Measurements from ENCODE around the gene MARF1. TPM values are rescaled to one million over a fixed set of nuclear protein-coding genes. Genes with fewer than 3 reads are reported as not detected.
"Not testable (repeated sequence)": the region's sequence is repeated elsewhere in the genome, so short reads cannot be mapped to it uniquely, and the experiment has no call there.

Gene MARF1, protein sequence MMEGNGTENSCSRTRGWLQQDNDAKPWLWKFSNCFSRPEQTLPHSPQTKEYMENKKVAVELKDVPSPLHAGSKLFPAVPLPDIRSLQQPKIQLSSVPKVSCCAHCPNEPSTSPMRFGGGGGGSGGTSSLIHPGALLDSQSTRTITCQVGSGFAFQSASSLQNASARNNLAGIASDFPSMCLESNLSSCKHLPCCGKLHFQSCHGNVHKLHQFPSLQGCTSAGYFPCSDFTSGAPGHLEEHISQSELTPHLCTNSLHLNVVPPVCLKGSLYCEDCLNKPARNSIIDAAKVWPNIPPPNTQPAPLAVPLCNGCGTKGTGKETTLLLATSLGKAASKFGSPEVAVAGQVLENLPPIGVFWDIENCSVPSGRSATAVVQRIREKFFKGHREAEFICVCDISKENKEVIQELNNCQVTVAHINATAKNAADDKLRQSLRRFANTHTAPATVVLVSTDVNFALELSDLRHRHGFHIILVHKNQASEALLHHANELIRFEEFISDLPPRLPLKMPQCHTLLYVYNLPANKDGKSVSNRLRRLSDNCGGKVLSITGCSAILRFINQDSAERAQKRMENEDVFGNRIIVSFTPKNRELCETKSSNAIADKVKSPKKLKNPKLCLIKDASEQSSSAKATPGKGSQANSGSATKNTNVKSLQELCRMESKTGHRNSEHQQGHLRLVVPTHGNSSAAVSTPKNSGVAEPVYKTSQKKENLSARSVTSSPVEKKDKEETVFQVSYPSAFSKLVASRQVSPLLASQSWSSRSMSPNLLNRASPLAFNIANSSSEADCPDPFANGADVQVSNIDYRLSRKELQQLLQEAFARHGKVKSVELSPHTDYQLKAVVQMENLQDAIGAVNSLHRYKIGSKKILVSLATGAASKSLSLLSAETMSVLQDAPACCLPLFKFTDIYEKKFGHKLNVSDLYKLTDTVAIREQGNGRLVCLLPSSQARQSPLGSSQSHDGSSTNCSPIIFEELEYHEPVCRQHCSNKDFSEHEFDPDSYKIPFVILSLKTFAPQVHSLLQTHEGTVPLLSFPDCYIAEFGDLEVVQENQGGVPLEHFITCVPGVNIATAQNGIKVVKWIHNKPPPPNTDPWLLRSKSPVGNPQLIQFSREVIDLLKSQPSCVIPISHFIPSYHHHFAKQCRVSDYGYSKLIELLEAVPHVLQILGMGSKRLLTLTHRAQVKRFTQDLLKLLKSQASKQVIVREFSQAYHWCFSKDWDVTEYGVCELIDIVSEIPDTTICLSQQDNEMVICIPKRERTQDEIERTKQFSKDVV (N-terminal part only)
- 58.8 and 58.9 TPM in 2 replicates for total RNA-seq

DNA sequence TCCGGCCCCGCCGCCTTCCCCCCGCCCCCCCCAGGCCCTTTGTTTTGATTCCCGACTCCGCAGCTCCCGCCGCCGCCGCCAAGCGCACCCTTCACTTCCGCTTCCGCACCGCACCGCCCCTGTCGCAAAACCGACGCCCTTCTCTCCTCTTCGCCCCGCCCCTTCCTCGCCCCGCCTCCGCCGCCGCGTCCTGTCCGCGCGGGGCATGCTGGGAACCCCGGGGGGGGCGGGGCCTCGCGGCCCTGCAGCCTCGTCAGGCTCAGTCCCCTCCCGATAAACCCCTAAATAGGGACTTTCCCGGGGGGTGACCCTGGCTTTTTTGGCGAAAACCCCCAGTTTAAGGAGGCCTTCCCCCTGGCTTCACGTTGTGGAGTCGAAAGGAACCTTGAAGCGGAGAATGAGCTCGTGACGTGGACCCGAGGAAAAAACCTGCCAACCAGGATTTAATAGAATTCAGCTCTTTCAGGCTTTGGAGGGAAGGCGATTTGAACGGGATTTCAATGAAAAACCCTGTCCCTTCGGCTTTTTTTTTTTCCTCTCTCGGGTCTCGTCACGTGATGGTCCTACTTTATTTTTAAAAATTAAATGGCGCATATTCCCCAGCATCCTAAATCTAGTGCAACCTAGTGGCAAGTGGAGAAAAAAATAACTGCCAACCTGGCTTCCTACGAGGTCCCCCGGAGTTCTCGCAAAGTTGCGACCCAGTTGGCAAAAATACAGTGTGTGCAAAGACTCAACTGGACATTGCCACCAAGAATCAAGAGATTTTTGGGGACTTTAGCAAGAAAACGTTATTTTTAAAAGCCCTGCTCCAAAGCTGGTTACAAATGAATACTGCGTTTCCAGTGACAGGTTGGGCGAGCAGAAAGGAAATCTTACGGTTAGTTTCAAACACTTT, at the start of gene MARF1:
Gene MARF1, minus strand, starts transcription at position 107 of the 898 bp plus-strand sequence. CDS start 3,921 bp downstream, outside the sequence.
- intact Hi-C loops (cut with micrococcal nuclease), result loop anchor here (1.0 to 5.0 kb wide), 11 partner anchors 8 to 1011 kb away; partner anchors contain the start of genes BFAR, BMERB1, CEP20 and NTAN1
- Mint-ChIP-seq H3K36me3 (ENCODE audit: low read depth) (peaks cover 12% of the 10 kb centered on the region), H3K27me3 (ENCODE audit: insufficient read depth) (no peaks in the 10 kb centered on the region), H3K4me1 (ENCODE audit: low read depth) (peaks cover 49% of the 10 kb centered on the region), H3K4me3 (peak within 1 kb of the TSS; percentile 96), H3K9me3 (no peaks in the 10 kb centered on the region), H3K27ac (peak within 1 kb of the TSS; percentile 96)
- DNase-seq (ENCODE audit: low spot score), result peak; percentile 98

DNA sequence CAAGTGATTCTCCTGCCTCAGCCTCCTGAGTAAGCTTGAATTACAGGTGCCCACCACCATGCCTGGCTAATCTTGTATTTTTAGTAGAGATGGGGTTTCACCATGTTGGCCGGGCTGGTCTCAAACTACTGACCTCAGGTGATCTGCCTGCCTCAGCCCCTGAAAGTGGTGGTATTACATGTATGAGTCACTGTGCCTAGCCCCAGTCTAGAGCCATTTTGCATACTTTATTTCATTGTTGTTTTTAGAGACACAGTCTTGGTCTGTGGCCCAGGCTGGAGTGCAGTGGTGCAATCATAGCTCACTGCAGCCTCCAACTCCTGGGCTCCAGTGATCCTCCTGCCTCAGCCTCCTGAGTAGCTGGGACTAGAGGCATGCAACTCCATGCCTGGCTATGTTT, 49.6 kb upstream of the MARF1 start:
- DNase-seq (ENCODE audit: low spot score); H3K4me3 Mint-ChIP-seq; intact Hi-C loops (cut with micrococcal nuclease); H3K27ac Mint-ChIP-seq; H3K27me3 Mint-ChIP-seq (ENCODE audit: insufficient read depth); H3K4me1 Mint-ChIP-seq (ENCODE audit: low read depth); H3K9me3 Mint-ChIP-seq: not testable (repeated sequence)
- peaks cover 66% of the 10 kb centered on the region for H3K36me3 Mint-ChIP-seq (ENCODE audit: low read depth)

DNA sequence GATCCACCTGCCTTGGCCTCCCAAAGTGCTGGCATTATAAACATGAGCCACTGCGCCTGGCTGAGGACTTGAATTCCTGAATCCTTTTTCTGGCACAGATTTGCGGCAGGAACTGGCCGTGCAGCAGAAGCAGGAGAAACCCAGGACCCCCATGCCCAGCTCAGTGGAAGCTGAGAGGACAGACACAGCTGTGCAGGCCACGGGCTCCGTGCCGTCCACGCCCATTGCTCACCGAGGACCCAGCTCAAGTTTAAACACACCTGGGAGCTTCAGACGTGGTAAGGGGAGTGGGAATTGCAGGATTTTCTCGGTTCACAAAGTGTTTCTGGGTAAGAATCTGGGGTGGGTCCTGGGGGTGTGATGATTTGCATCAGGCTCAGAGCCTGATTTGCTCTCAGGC, 48.1 kb upstream of the MARF1 start:
- peaks cover 65% of the 10 kb centered on the region for H3K36me3 Mint-ChIP-seq (ENCODE audit: low read depth)
- H3K4me3 Mint-ChIP-seq, result no peak overlapping the region
- DNase-seq (ENCODE audit: low spot score), result no peak
- H3K27ac Mint-ChIP-seq, result no peak overlapping the region
- intact Hi-C loops (cut with micrococcal nuclease), result no loop called here
- no peaks in the 10 kb centered on the region for H3K27me3 Mint-ChIP-seq (ENCODE audit: insufficient read depth)
- H3K9me3 Mint-ChIP-seq, result no peaks in the 10 kb centered on the region
- H3K4me1 Mint-ChIP-seq (ENCODE audit: low read depth), result no peaks in the 10 kb centered on the region

DNA sequence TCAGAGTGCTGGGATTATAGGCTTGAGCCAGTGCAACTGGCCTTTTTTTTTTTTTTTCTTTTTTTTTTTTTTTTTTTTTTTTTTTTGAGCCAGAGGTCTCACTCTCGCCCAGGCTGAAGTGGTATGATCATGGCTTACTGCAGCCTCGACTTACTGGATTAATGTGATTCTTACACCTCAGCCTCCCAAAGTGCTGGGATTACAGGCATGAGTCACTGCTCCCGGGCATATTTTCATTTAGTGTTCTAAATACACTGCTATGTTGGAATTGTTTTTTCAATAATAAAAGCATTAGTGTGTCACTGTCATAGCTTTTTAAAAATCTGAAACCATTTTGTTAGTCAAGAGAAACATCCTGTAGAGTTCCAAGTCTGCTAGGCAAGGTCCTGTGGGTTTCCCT, 47.3 kb upstream of the MARF1 start:
- Mint-ChIP-seq H3K9me3 (no peaks in the 10 kb centered on the region), H3K27ac (no peak overlapping the region), H3K27me3 (ENCODE audit: insufficient read depth) (no peaks in the 10 kb centered on the region), H3K36me3 (ENCODE audit: low read depth) (peaks cover 64% of the 10 kb centered on the region), H3K4me3 (no peak overlapping the region), H3K4me1 (ENCODE audit: low read depth) (no peaks in the 10 kb centered on the region)
- intact Hi-C loops (cut with micrococcal nuclease), result no loop called here
- DNase-seq (ENCODE audit: low spot score), result no peak

DNA sequence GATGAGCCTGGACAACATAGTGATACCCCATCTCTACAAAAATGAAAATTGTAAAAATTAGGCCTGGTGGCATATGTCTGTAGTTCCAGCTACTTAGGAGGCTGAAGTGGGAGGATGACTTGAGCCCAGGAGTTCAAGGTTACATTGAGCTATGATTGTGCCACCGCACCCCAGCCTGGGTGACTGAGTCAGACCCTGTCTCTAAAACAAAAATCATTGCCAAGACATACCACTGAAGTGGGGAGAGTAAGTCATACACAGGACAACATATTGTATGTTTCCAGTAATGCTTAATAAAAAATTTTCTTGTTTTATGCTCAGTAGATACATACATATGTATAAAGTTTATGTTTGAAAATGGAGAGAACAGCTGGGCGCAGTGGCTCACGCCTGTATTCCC, 46.3 kb upstream of the MARF1 start:
- H3K4me1 Mint-ChIP-seq (ENCODE audit: low read depth), result no peaks in the 10 kb centered on the region
- intact Hi-C loops (cut with micrococcal nuclease), result no loop called here
- H3K27me3 Mint-ChIP-seq (ENCODE audit: insufficient read depth), result no peaks in the 10 kb centered on the region
- no peaks in the 10 kb centered on the region for H3K9me3 Mint-ChIP-seq
- no peak for DNase-seq (ENCODE audit: low spot score)
- H3K4me3 Mint-ChIP-seq, result no peak overlapping the region
- no peak overlapping the region for H3K27ac Mint-ChIP-seq
- peaks cover 60% of the 10 kb centered on the region for H3K36me3 Mint-ChIP-seq (ENCODE audit: low read depth)

DNA sequence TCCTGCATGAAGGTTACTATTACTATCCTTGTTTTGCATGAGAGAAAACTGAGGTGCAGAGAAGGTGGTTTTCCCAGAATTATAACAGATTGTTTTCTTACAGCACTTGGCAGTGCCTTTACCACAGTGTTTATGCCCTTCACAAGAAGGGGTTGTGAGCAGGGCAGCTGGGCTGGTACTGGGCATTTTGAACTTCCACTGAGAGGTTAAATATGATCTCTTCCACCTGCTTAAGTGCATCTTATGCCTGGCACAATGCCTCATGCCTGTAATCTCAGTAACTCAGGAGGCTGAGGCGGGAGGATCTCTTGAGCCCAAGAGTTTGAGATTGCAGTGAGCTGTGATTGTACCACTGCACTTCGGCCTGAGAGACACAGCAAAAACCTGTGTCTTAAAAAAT, 43.3 kb upstream of the MARF1 start:
- Mint-ChIP-seq H3K27ac (no peak overlapping the region), H3K4me3 (no peak overlapping the region), H3K4me1 (ENCODE audit: low read depth) (peaks cover 7% of the 10 kb centered on the region), H3K27me3 (ENCODE audit: insufficient read depth) (no peaks in the 10 kb centered on the region), H3K9me3 (no peaks in the 10 kb centered on the region), H3K36me3 (ENCODE audit: low read depth) (peaks cover 42% of the 10 kb centered on the region)
- no peak for DNase-seq (ENCODE audit: low spot score)
- intact Hi-C loops (cut with micrococcal nuclease), result no loop called here

DNA sequence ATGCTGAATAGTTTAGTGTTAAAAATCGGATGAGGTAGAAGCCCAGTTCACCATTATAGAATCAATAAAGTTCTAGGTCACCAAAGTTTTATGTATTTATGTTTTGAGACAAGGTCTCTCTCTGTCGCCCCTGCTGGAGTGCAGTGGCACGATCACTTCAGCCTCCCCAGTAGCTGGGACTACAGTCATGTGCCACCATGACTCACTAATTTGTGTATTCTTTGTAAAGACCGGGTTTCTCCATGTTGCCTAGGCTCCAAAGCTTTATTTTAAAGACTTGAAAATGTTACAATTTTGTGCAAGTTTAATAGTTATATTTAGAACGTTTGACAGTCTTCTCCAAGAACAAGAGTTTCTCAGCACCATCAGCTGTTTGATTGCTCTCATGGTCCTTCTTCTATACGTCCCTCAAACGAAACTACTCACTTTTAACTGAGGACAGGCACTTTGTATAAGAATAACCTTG, 39.2 kb upstream of the MARF1 start:
- Mint-ChIP-seq H3K4me3 (no peak overlapping the region), H3K9me3 (no peaks in the 10 kb centered on the region), H3K4me1 (ENCODE audit: low read depth) (peaks cover 12% of the 10 kb centered on the region), H3K36me3 (ENCODE audit: low read depth) (peaks cover 43% of the 10 kb centered on the region), H3K27me3 (ENCODE audit: insufficient read depth) (no peaks in the 10 kb centered on the region), H3K27ac (peak overlapping the region; percentile 19)
- DNase-seq (ENCODE audit: low spot score), result peak; percentile 25
- intact Hi-C loops (cut with micrococcal nuclease), result loop anchor here (1.0 kb wide), 1 partner anchor 39 kb away; the partner anchor contains the start of gene MARF1

DNA sequence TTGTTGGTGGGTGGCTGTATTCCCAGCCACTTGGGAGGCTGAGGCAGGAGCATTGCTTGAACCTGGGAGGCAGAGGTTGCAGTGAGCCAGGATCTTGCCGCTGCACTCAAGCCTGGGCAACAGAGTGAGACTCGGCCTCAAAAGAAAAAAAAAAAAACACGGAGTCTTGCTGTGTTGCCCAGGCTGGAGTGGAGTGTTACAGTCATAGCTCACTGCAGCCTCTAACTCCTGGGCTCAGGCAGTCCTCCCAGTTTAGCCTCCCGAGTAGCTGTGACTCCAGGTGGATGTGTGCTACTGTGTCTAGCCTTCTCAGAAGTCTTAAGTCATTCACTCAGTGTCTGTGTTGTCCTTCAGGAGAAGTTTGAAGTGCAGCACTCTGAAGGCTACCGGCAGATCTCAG, 34.5 kb upstream of the MARF1 start:
- Mint-ChIP-seq H3K27me3 (ENCODE audit: insufficient read depth) (no peaks in the 10 kb centered on the region), H3K4me3 (no peak overlapping the region), H3K36me3 (ENCODE audit: low read depth) (peaks cover 41% of the 10 kb centered on the region), H3K4me1 (ENCODE audit: low read depth) (peaks cover 43% of the 10 kb centered on the region), H3K27ac (no peak overlapping the region), H3K9me3 (no peaks in the 10 kb centered on the region)
- intact Hi-C loops (cut with micrococcal nuclease), result no loop called here
- DNase-seq (ENCODE audit: low spot score), result no peak

DNA sequence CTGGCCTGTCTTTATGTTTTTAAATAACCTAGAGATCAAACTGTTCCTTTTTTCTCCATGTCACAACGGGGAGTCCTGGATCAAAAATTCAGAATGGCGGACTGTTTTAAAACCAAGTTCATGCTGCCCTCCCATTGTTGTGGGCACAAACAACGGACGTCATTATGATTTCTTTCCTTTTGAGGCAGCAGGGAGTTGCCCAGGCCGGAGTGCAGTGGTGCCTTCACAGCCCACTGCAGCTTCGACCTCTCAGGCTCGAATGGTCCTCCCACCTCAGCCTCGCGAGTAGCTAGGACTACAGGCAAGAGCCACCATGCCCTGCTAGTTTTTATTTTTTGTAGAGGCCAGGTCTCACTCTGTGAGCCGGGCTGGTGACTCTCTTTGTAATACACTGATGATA, 33.6 kb upstream of the MARF1 start:
- intact Hi-C loops (cut with micrococcal nuclease), result no loop called here
- H3K4me3 Mint-ChIP-seq, result no peak overlapping the region
- no peaks in the 10 kb centered on the region for H3K27me3 Mint-ChIP-seq (ENCODE audit: insufficient read depth)
- H3K9me3 Mint-ChIP-seq, result no peaks in the 10 kb centered on the region
- H3K4me1 Mint-ChIP-seq (ENCODE audit: low read depth), result peaks cover 44% of the 10 kb centered on the region
- peak overlapping the region; percentile 18 for H3K27ac Mint-ChIP-seq
- peaks cover 38% of the 10 kb centered on the region for H3K36me3 Mint-ChIP-seq (ENCODE audit: low read depth)
- DNase-seq (ENCODE audit: low spot score), result no peak

DNA sequence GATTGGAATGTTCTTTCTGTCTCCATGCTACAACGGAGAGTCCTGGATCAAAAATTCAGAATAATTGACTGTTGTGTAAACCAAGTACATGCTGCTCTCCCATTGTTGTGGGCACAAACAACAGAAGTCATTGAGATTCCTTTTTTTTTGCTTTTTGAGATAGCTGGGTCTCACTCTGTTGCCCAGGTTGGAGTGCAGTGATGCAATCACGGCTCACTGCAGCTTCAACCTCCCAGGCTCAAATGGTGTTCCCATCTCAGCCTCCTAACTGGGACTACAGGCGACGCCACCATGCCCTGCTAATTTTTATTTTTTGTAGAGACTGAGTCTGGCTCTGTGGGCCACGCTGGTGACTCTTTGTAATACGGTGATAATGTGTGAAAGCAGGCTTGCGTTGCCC, 31.6 kb upstream of the MARF1 start:
- DNase-seq (ENCODE audit: low spot score), result no peak
- Mint-ChIP-seq H3K27ac (peak overlapping the region; percentile 62), H3K36me3 (ENCODE audit: low read depth) (peaks cover 45% of the 10 kb centered on the region), H3K9me3 (no peaks in the 10 kb centered on the region), H3K4me1 (ENCODE audit: low read depth) (peaks cover 57% of the 10 kb centered on the region), H3K27me3 (ENCODE audit: insufficient read depth) (no peaks in the 10 kb centered on the region), H3K4me3 (no peak overlapping the region)
- intact Hi-C loops (cut with micrococcal nuclease), result no loop called here

DNA sequence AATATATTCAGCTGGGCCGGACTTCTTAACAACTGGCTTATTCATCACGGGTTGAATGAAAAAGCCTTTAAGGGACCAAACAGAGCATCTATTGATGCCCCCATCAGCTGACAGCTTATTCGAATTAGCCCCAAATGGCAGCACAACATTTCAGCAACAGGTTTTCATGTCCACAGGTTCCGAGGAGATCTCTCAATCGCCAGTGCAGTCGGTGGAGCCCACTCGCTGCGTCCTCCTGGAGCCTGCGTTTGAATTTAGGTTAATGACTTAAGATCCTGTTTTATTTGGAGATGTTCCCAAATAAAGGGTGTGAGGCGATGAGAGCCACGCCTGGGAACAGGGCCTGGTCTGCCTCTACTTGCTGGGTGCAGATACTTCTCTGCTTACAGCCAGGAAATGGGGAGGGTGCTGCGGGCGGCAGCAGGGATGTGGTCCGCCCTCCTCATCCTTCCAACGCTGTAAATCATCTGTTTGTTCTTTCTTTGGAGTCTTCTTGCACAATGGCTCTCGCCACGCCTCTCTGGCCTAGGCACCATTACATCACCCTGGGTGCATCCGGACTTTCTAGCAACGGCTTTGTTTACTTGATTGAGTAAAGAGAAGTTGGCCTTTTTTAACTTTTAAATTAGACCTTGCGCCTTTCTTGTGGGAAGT, 29.7 kb upstream of the MARF1 start:
- intact Hi-C loops (cut with micrococcal nuclease), result loop anchor here (1.0 kb wide), 2 partner anchors 22 to 29 kb away; partner anchors contain the start of genes MARF1 and NDE1
- H3K36me3 Mint-ChIP-seq (ENCODE audit: low read depth), result peaks cover 37% of the 10 kb centered on the region
- peaks cover 57% of the 10 kb centered on the region for H3K4me1 Mint-ChIP-seq (ENCODE audit: low read depth)
- H3K27ac Mint-ChIP-seq, result peak overlapping the region; percentile 97
- H3K9me3 Mint-ChIP-seq, result no peaks in the 10 kb centered on the region
- H3K4me3 Mint-ChIP-seq, result peak overlapping the region; percentile 75
- peak; percentile 84 for DNase-seq (ENCODE audit: low spot score)
- H3K27me3 Mint-ChIP-seq (ENCODE audit: insufficient read depth), result no peaks in the 10 kb centered on the region

Data from activated T-helper 1 cell treated with anti-CD3 and anti-CD28 coated beads, Interleukin-12 subunit alpha, Interleukin-12 subunit beta, Interleukin-2, Interleukin-4 antibody, amounts not matched to agents 30 ng/mL and 10 ng/mL and 1 ng/mL, durations not matched to agents 14 hours and 24 hours and 36 hours (primary cell).